GM18951 (cell line): ENCODE data around the gene MAP3K20.
"Not testable (repeated sequence)": the region's sequence is repeated elsewhere in the genome, so short reads cannot be mapped to it uniquely, and the experiment has no call there.

ENCODE experiments used
- POLR2A ChIP-seq: IDR thresholded peaks from 4 replicates; pipeline ENCODE4 v1.6.1; 2011; ENCODE audit warnings: mild to moderate bottlenecking; ENCODE audit not compliant: insufficient read length, insufficient read depth; ENCODE audit errors: extremely low read depth
- in situ Hi-C: fragments of 300-500 bp; cut with MboI; formaldehyde crosslinking; loops from one replicate; pipeline ENCODE4 v1.12.0; 2022; ENCODE audit warnings: low sequenced_read_pairs, mixed read lengths, inconsistent platforms; ENCODE audit not compliant: unreplicated experiment

MAP3K20 gene

GRCh38 chr2:173075781-173076580 lies at the start of gene MAP3K20:
TSS of gene MAP3K20 (plus strand) at chr2:173075846. CDS start at chr2:173091032, 15,186 bp downstream.
- peak; percentile 43 for TF ChIP-seq POLR2A
- in situ Hi-C loops: no loop called here

- in situ Hi-C loops: loop anchor here (5.0 kb wide), 1 partner anchor 186 kb away; no protein-coding TSS in a partner anchor
- no peak for TF ChIP-seq POLR2A
These were observed 49.2 kb upstream of the MAP3K20 start for GRCh38 chr2:173026479-173026878.

- in situ Hi-C loops: loop anchor here (5.0 kb wide), 1 partner anchor 185 kb away; no protein-coding TSS in a partner anchor
These were observed 48.2 kb upstream of the MAP3K20 start for GRCh38 chr2:173027181-173028128.

GRCh38 chr2:173028141-173028540 lies 47.5 kb upstream of the MAP3K20 start:
- TF ChIP-seq POLR2A: no peak
- in situ Hi-C loops: loop anchor here (5.0 kb wide), 1 partner anchor 184 kb away; no protein-coding TSS in a partner anchor

More at GRCh38 chr2:173027181-173028128, 48.2 kb upstream of the MAP3K20 start:
- TF ChIP-seq POLR2A: no peak

- no peak for TF ChIP-seq POLR2A
- in situ Hi-C loops: loop anchor here (5.0 kb wide), 1 partner anchor 184 kb away; no protein-coding TSS in a partner anchor
These were observed 47.0 kb upstream of the MAP3K20 start for GRCh38 chr2:173028671-173029070.

GRCh38 chr2:173030561-173031490 lies 44.8 kb upstream of the MAP3K20 start:
- TF ChIP-seq POLR2A: no peak
- in situ Hi-C loops: no loop called here

GRCh38 chr2:173032032-173032431 lies 43.6 kb upstream of the MAP3K20 start:
- in situ Hi-C loops: no loop called here

GRCh38 chr2:173033084-173033483 lies 42.6 kb upstream of the MAP3K20 start:
- TF ChIP-seq POLR2A: no peak
- in situ Hi-C loops: no loop called here

More at GRCh38 chr2:173032032-173032431, 43.6 kb upstream of the MAP3K20 start:
- no peak for TF ChIP-seq POLR2A

- TF ChIP-seq POLR2A: no peak
- in situ Hi-C loops: no loop called here
These were observed 41.5 kb upstream of the MAP3K20 start for GRCh38 chr2:173034143-173034542.

GRCh38 chr2:173037245-173038120 lies 38.2 kb upstream of the MAP3K20 start:
- in situ Hi-C loops: no loop called here

GRCh38 chr2:173038257-173038656 lies 37.4 kb upstream of the MAP3K20 start:
- in situ Hi-C loops: not testable (repeated sequence)

More at GRCh38 chr2:173037245-173038120, 38.2 kb upstream of the MAP3K20 start:
- no peak for TF ChIP-seq POLR2A

GRCh38 chr2:173040729-173041128 lies 34.9 kb upstream of the MAP3K20 start:
- in situ Hi-C loops: no loop called here
- no peak for TF ChIP-seq POLR2A

- no peak for TF ChIP-seq POLR2A
- in situ Hi-C loops: no loop called here
These were observed 32.2 kb upstream of the MAP3K20 start for GRCh38 chr2:173043476-173043875.
